Activated CD4-positive, alpha-beta memory T cell treated with anti-CD3 and anti-CD28 coated beads for 36 hours (primary cell): ENCODE data around the gene MCIDAS. TPM values are rescaled to one million over a fixed set of nuclear protein-coding genes. Genes with fewer than 3 reads are reported as not detected.

Source experiments
- CTCF ChIA-PET: fragments of 350-600 bp; sonication (Branson Sonifier 250); formaldehyde crosslinking; loops from one replicate; lab custom pipeline; 2021; ENCODE audit warnings: antibody characterized with exemption, inconsistent platforms; lab: Charles Lee
- POLR2A ChIA-PET: fragments of 350-600 bp; sonication (Branson Sonifier 250); formaldehyde crosslinking; loops from one replicate; lab custom pipeline; 2021; ENCODE audit warnings: antibody characterized with exemption; lab: Charles Lee
- DNase-seq: peaks from one replicate; pipeline ENCODE4 v3.0.0-alpha.2; 2020
- H3K27ac Mint-ChIP-seq: one replicate; pipeline ENCODE4 v1.8.0; 2021; ENCODE audit warnings: mixed read lengths
- H3K27me3 Mint-ChIP-seq: one replicate; pipeline ENCODE4 v1.8.0; 2021; ENCODE audit warnings: mixed read lengths
- H3K36me3 Mint-ChIP-seq: one replicate; pipeline ENCODE4 v1.8.0; 2021; ENCODE audit warnings: mixed read lengths
- H3K4me1 Mint-ChIP-seq: one replicate; pipeline ENCODE4 v1.8.0; 2021; ENCODE audit warnings: low read depth, mixed read lengths
- H3K4me3 Mint-ChIP-seq: one replicate; pipeline ENCODE4 v1.8.0; 2021; ENCODE audit warnings: mild to moderate bottlenecking, mixed read lengths
- H3K9me3 Mint-ChIP-seq: one replicate; pipeline ENCODE4 v1.8.0; 2021; ENCODE audit warnings: mixed read lengths
- intact Hi-C: fragments of 100-400 bp; cut with micrococcal nuclease; formaldehyde crosslinking; loops from one replicate; pipeline ENCODE4 v1.15.1; 2023
- total RNA-seq, 2 experiments: library from RNA; stranded (reverse); gene quantifications; one replicate each; pipeline ENCODE4 v1.2.3, GENCODE V29; 2021

MCIDAS gene
- total RNA-seq, 2 experiments from 2014 or later: not detected

GRCh38 chr5:55219770-55220169, 7.3 kb downstream of the MCIDAS start:
- Mint-ChIP-seq H3K36me3 (no peaks in the 10 kb centered on the region), H3K4me3 (no peak overlapping the region), H3K27me3 (peaks cover 59% of the 10 kb centered on the region), H3K27ac (no peak overlapping the region), H3K9me3 (no peaks in the 10 kb centered on the region), H3K4me1 (peaks cover 21% of the 10 kb centered on the region)
- DNase-seq: no peak
- ChIA-PET CTCF (no interaction called here), POLR2A (no interaction called here)
- intact Hi-C loops: no loop called here

DNA sequence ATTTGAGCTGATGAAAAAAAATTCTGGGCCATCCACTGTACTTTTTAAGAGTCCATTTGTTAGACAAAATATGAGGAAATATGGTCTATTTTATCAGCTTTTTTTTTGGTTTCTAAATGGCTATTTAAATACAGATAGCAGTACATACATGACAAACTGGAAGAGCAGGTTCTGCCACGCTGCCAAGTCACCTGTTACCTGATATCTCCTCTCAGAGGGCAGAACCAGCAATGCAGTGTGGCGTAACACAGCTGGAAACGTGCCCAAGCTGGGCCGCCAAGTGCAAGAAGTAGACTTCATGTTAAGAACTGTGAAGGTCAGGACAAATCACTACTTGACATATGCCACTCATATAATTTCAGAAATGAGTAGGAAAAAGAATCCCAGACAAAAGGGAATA, 8.1 kb downstream of the MCIDAS start:
- no peak overlapping the region for H3K4me3 Mint-ChIP-seq
- H3K27ac Mint-ChIP-seq: no peak overlapping the region
- ChIA-PET CTCF (no interaction called here), POLR2A (no interaction called here)
- no peaks in the 10 kb centered on the region for H3K36me3 Mint-ChIP-seq
- H3K9me3 Mint-ChIP-seq: no peaks in the 10 kb centered on the region
- intact Hi-C loops: no loop called here
- no peak for DNase-seq
- H3K27me3 Mint-ChIP-seq: peaks cover 50% of the 10 kb centered on the region
- H3K4me1 Mint-ChIP-seq: peaks cover 21% of the 10 kb centered on the region

DNA sequence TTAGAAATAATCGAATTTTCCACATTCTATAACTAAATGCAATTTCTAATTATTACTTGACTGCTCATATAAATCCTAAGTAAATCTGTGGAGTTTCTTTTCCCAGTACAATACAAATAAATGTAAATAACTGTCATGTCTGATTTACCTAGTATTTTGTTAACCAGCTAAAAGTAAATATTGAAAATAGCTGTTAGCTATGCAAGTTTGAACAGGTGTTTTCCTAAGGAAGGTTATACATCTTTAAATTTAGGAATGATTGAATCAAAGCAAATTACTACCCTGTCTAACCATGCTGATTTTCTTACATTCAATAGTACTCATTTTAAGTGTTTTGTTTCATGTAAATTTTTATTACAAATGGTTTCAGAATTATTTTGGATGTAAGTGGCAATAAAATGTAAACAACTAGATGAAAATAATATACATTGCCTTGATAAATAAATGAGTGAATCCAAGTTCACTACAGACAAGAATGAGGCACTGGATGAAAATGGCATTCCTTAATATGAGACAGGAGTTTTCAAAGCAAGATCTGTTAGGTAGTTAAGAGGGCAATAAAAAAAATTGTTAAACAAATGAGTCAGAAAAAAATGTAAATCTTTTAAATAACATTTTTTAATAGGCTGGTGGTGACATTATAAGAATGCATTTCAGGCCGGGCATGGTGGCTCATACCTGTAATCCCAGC, 15.8 kb downstream of the MCIDAS start:
- no peaks in the 10 kb centered on the region for H3K9me3 Mint-ChIP-seq
- no peak overlapping the region for H3K4me3 Mint-ChIP-seq
- intact Hi-C loops: no loop called here
- DNase-seq: no peak
- ChIA-PET CTCF (no interaction called here), POLR2A (no interaction called here)
- H3K27me3 Mint-ChIP-seq: peaks cover 9% of the 10 kb centered on the region
- no peaks in the 10 kb centered on the region for H3K4me1 Mint-ChIP-seq
- H3K36me3 Mint-ChIP-seq: no peaks in the 10 kb centered on the region
- H3K27ac Mint-ChIP-seq: no peak overlapping the region

- ChIA-PET POLR2A (no interaction called here), CTCF (no interaction called here)
- Mint-ChIP-seq H3K36me3 (peaks cover 2% of the 10 kb centered on the region), H3K27me3 (peaks cover 26% of the 10 kb centered on the region), H3K4me3 (no peak overlapping the region), H3K27ac (no peak overlapping the region), H3K4me1 (no peaks in the 10 kb centered on the region), H3K9me3 (no peaks in the 10 kb centered on the region)
- DNase-seq: no peak
- intact Hi-C loops: no loop called here
These were observed 22.1 kb downstream of the MCIDAS start for GRCh38 chr5:55205001-55205400.

- no peaks in the 10 kb centered on the region for H3K9me3 Mint-ChIP-seq
- POLR2A ChIA-PET: interaction anchor here (1.2 kb wide), 1 partner anchor 15 kb away, joined by 3 read pairs; no protein-coding TSS in a partner anchor
- no peak overlapping the region for H3K27ac Mint-ChIP-seq
- CTCF ChIA-PET: interaction anchor here (1.0 kb wide), 1 partner anchor 19 kb away, joined by 3 read pairs; no protein-coding TSS in a partner anchor
- DNase-seq: no peak
- H3K4me3 Mint-ChIP-seq: no peak overlapping the region
- intact Hi-C loops: no loop called here
- H3K36me3 Mint-ChIP-seq: no peaks in the 10 kb centered on the region
- H3K4me1 Mint-ChIP-seq: no peaks in the 10 kb centered on the region
- peaks cover 40% of the 10 kb centered on the region for H3K27me3 Mint-ChIP-seq
These were observed 36.0 kb downstream of the MCIDAS start for GRCh38 chr5:55191165-55191564.

DNA sequence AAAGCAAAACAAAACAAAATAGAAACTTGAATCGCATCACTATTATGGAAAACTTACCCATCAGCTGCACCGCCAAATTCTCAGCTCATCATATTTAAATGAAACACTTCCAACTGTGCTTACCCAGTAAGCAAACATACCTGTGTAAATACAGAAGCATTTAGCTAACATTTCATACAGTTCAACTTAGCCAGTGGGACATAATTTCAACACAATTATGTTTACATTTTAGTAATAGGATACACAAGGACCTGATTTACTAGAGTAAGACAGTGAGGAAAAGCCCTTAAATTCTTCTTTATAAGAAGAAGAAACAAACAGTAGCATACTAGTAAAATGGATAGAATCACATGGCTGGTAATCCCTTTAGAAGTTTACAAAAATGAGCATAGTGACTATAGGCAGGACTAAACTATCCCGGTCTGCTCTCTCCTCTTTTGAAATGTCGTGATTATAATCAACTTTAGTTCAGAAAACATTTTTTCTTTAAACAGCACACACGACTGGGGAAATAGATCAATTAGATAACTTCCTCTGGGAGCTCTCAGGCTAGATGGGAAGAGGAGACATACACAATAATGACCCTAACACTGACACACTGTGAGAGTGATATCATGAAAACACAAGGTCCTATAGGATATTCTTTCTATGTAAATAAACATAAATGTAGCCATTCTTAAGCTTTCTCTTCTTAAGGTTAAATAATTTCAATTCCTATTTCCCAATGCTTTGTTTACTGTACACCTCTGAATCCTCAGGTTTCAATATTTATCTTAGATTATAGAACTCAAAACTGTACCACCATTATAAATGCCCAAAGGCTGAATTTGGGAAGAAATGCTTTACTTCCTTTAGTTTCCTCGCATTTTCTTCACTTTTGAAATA, 38.2 kb downstream of the MCIDAS start:
- Mint-ChIP-seq H3K9me3 (no peaks in the 10 kb centered on the region), H3K4me3 (no peak overlapping the region), H3K27me3 (peaks cover 43% of the 10 kb centered on the region), H3K36me3 (no peaks in the 10 kb centered on the region), H3K27ac (no peak overlapping the region), H3K4me1 (no peaks in the 10 kb centered on the region)
- intact Hi-C loops: no loop called here
- no peak for DNase-seq
- ChIA-PET CTCF (interaction anchor here (0.6 to 1.4 kb wide), 3 partner anchors 11 to 446 kb away, joined by 3 to 5 read pairs (median 3); no protein-coding TSS in a partner anchor), POLR2A (no interaction called here)

- Mint-ChIP-seq H3K4me1 (no peaks in the 10 kb centered on the region), H3K4me3 (no peak overlapping the region), H3K27ac (no peak overlapping the region), H3K36me3 (no peaks in the 10 kb centered on the region), H3K27me3 (peaks cover 38% of the 10 kb centered on the region), H3K9me3 (no peaks in the 10 kb centered on the region)
- DNase-seq: no peak
- ChIA-PET CTCF (interaction anchor here (0.9 to 1.4 kb wide), 3 partner anchors 9 to 16 kb away, joined by 3 to 5 read pairs (median 3); no protein-coding TSS in a partner anchor), POLR2A (no interaction called here)
- intact Hi-C loops: no loop called here
These were observed 39.7 kb downstream of the MCIDAS start for GRCh38 chr5:55187370-55187769.

GRCh38 chr5:55180016-55180415, 47.1 kb downstream of the MCIDAS start:
- POLR2A ChIA-PET: no interaction called here
- H3K27me3 Mint-ChIP-seq: peaks cover 58% of the 10 kb centered on the region
- H3K36me3 Mint-ChIP-seq: no peaks in the 10 kb centered on the region
- DNase-seq: no peak
- no peak overlapping the region for H3K27ac Mint-ChIP-seq
- peaks cover 18% of the 10 kb centered on the region for H3K4me1 Mint-ChIP-seq
- no peaks in the 10 kb centered on the region for H3K9me3 Mint-ChIP-seq
- no peak overlapping the region for H3K4me3 Mint-ChIP-seq
- intact Hi-C loops: no loop called here
- CTCF ChIA-PET: no interaction called here

- Mint-ChIP-seq H3K27ac (no peak overlapping the region), H3K4me1 (peaks cover 37% of the 10 kb centered on the region), H3K36me3 (no peaks in the 10 kb centered on the region), H3K4me3 (no peak overlapping the region), H3K27me3 (peaks cover 71% of the 10 kb centered on the region), H3K9me3 (no peaks in the 10 kb centered on the region)
- POLR2A ChIA-PET: interaction anchor here (1.0 kb wide), 1 partner anchor 14 kb away, joined by 3 read pairs; no protein-coding TSS in a partner anchor
- DNase-seq: no peak
- CTCF ChIA-PET: interaction anchor here (0.9 to 1.8 kb wide), 4 partner anchors 12 to 271 kb away, joined by 3 to 4 read pairs (median 4); no protein-coding TSS in a partner anchor
- intact Hi-C loops: loop anchor here (10.0 kb wide), 1 partner anchor 748 kb away; no protein-coding TSS in a partner anchor
These were observed 50.0 kb downstream of the MCIDAS start for GRCh38 chr5:55177078-55177477.

DNA sequence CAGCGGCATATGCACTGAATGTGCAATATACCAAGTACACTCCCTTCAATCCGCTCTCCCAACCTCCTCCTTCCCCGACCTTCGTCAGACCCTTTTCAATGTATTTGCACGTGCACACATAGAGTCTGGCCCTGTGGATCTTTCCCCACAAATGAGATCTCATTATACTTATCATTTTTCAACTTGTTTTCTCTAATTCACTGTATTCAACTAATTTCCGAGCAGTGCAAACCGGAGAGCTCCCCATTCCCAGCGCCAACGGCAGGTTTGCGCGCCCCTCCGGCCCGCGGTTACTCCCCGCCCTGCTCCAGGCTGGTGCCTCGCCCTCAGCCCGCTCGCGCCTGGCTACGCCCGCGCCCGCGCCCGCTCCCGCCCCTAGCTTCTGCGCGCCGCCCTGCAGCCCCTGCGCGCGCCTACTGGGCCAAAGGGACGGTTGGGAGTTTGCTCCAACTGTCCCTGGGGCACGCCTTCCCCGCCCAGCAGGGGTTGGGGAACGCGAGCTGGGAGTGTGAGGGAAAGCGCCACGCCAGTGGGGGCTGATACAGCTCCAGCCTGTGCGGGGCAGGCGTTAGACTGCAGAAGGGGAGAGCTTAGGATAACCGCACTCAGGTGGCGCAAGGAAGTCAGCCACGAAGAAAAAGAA, 50.8 kb downstream of the MCIDAS start:
- Mint-ChIP-seq H3K4me3 (peak overlapping the region; percentile 50), H3K27me3 (peaks cover 66% of the 10 kb centered on the region), H3K9me3 (no peaks in the 10 kb centered on the region), H3K36me3 (no peaks in the 10 kb centered on the region), H3K4me1 (peaks cover 38% of the 10 kb centered on the region), H3K27ac (no peak overlapping the region)
- ChIA-PET CTCF (interaction anchor here (0.8 to 2.0 kb wide), 5 partner anchors 9 to 516 kb away, joined by 3 to 4 read pairs (median 3); no protein-coding TSS in a partner anchor), POLR2A (interaction anchor here (1.0 kb wide), 1 partner anchor 15 kb away, joined by 3 read pairs; no protein-coding TSS in a partner anchor)
- peak; percentile 46 for DNase-seq
- intact Hi-C loops: loop anchor here (10.0 kb wide), 1 partner anchor 749 kb away; no protein-coding TSS in a partner anchor

DNA sequence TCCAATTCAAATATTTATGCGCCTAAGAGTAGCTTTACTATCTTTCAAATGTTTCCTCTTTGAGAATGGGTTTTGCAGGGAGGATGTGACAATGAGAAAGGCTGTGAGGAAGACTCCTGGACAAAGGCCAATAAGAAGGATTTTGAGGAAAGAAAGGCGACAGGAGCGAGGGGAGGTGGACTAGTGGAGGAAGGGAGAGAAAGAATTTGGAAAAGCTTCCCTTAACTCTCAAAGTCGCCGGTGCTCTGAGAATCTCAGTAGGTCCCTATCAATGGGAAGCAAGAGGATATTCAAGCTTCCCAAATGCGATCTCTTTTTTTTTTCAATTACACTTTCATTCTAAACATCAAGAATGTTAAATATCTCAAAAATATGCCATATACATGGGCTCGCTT, 51.3 kb downstream of the MCIDAS start:
- Mint-ChIP-seq H3K27ac (no peak overlapping the region), H3K4me1 (peaks cover 38% of the 10 kb centered on the region), H3K9me3 (no peaks in the 10 kb centered on the region), H3K27me3 (peaks cover 63% of the 10 kb centered on the region), H3K4me3 (peak overlapping the region; percentile 50), H3K36me3 (no peaks in the 10 kb centered on the region)
- ChIA-PET POLR2A (no interaction called here), CTCF (interaction anchor here (0.8 to 2.0 kb wide), 4 partner anchors 10 to 516 kb away, joined by 3 to 4 read pairs (median 3); no protein-coding TSS in a partner anchor)
- intact Hi-C loops: loop anchor here (10.0 kb wide), 1 partner anchor 749 kb away; no protein-coding TSS in a partner anchor
- DNase-seq: no peak
